CD4-positive, alpha-beta T cell treated with Interleukin-17A for 1 hour (primary cell): Measurements from ENCODE around the gene LRBA.
"Not testable (repeated sequence)": the region's sequence is repeated elsewhere in the genome, so short reads cannot be mapped to it uniquely, and the experiment has no call there.

ENCODE experiments used
- DNase-seq: peaks from one replicate; pipeline ENCODE4 v3.0.0-alpha.2; 2020

LRBA gene, protein sequence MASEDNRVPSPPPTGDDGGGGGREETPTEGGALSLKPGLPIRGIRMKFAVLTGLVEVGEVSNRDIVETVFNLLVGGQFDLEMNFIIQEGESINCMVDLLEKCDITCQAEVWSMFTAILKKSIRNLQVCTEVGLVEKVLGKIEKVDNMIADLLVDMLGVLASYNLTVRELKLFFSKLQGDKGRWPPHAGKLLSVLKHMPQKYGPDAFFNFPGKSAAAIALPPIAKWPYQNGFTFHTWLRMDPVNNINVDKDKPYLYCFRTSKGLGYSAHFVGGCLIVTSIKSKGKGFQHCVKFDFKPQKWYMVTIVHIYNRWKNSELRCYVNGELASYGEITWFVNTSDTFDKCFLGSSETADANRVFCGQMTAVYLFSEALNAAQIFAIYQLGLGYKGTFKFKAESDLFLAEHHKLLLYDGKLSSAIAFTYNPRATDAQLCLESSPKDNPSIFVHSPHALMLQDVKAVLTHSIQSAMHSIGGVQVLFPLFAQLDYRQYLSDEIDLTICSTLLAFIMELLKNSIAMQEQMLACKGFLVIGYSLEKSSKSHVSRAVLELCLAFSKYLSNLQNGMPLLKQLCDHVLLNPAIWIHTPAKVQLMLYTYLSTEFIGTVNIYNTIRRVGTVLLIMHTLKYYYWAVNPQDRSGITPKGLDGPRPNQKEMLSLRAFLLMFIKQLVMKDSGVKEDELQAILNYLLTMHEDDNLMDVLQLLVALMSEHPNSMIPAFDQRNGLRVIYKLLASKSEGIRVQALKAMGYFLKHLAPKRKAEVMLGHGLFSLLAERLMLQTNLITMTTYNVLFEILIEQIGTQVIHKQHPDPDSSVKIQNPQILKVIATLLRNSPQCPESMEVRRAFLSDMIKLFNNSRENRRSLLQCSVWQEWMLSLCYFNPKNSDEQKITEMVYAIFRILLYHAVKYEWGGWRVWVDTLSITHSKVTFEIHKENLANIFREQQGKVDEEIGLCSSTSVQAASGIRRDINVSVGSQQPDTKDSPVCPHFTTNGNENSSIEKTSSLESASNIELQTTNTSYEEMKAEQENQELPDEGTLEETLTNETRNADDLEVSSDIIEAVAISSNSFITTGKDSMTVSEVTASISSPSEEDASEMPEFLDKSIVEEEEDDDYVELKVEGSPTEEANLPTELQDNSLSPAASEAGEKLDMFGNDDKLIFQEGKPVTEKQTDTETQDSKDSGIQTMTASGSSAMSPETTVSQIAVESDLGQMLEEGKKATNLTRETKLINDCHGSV (N-terminal part only)

DNA sequence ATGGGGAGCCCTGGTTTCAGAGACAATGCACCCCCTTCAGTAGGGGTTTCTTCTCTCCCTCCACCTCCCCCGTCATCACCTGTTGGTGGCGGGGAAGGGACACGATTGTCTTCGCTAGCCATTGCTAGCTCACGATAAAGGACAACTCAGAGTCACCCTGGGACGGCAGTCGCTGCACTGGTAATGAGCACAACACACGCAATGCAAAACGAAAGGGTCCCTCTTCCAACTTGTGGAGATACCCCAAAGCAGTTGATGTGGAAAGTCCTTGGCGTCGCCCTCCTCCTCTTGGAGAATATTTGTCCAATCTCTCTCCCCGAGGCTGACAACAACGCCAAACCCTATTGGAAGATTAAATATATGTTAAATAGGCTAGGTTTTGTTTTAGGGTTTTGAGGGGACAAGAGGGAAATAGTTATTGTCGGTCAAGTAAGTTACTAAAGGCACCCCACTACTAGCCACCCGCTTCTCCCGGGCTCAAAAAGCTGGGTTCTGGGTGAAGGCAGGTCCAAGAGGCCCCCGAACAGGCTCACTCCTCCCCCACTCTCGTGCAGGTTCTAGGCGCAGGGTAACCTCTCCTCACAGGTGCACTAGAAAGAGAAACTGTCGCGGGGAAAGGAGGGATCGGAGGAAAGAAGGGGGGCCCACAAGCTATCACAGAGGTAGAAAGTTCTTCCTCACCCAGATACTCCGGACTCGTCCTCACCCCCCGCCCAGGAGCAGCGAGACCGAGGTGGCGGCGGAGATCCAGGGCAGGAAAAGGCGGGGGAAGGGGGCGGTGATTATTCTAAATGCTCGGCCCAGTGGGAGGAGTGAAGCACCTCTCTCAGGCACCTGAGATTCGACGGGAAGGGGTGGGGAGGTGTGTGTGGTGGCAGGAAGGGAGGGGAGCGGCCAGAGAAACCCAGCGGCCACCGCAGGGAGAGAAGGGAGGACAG is at the start of gene LRBA:
LRBA (minus strand) TSS at position 764 of the 938 bp plus-strand sequence; CDS start at position 122, 642 bp downstream.
- DNase-seq: peak; percentile 88

DNA sequence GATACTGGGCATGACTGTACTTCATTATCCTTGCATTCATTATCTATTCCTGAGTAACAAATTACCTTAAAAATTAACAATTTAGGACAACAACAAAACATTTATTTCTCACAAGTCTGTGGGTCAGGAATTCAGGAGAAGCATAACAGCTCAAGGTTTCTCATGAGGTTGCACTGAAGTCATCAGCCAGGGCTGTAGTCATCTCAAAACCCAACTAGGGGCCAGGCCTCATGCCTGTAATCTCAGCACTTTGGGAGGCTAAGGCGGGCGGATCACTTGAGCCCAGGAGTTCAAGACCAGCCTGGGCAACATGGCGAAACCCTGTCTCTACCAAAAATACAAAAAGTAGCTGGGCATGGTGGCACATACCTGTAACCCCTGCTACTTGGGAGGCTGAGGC is 48.1 kb upstream of the LRBA start:
- not testable (repeated sequence) for DNase-seq

DNA sequence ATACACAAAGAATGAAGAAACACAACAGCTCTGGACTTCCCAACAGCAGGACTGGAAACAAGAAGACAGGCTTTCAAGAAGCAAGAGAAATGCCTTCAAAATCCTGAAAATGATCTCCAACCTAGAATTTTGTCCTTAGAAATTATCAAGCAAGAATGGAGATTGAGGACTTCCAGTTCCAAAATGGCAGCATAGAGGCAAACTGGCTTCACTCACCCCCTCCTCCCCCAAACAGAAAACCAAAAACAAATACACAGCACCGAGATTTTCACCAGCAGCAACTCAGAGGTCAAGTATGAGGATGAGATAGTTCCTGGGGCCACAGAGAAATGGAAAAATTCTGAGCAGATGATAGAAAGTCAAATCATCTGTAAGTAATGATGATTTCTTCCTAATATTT is 40.5 kb upstream of the LRBA start:
- no peak for DNase-seq

DNA sequence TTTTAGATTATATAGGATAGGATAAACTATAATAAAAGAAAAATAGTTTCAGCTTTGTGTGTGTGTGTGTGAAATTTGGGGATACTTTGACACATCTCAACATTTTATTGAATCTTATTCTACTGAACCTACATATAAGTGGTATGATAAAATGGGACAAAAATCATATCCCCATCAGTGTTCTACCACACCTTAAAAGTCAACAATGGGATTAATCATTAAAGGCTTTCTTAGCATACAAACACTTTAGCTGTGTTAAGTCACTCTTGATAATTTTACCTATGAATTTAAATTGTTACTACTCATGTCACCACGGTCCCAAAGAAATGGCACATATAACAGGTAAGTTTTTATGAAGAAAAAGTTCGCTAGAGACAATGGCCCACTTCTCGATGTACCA is 37.7 kb upstream of the LRBA start:
- DNase-seq: no peak

DNA sequence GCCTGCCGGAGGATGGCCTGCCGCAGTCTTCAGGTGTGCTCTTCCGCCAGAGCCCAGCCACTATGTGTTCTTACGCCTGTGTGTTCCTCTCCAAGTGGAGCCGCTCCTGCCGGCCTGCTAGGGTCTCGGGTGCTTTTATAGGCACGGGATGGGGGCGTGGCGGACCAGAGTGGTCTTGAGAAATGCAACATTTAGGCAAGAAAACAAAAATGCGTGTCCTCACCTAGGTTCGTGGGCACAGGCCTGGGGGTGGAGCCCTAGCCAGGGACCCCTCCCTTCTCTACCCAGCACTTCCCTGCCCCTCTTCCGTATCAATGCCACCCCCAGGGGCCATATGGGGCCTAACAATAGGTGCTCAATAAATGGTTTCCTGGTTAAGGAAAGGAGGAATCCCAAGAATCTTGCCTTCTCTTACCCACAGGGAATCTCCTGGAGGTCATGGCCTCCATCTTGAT is 34.4 kb upstream of the LRBA start:
- no peak for DNase-seq

DNA sequence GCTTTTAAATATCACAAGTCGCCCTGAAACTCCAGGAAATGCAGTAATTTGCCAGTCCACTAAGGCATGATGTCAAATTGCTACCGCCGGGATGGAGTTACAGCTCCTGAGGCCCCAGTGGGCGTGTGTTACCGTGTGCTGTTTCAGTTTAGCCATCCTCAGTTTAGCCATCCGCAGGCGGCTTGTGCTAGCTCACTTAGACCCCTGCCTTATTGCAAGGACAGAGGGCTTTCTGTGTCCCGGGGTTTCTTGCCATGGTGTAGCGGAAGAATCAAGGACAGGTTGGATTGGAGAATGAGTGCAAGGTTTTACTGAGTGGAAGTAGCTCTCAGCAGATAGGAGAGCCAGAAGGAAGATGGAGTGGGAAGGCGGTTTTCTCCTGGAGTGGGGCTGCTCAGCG is 33.8 kb upstream of the LRBA start:
- DNase-seq: no peak

DNA sequence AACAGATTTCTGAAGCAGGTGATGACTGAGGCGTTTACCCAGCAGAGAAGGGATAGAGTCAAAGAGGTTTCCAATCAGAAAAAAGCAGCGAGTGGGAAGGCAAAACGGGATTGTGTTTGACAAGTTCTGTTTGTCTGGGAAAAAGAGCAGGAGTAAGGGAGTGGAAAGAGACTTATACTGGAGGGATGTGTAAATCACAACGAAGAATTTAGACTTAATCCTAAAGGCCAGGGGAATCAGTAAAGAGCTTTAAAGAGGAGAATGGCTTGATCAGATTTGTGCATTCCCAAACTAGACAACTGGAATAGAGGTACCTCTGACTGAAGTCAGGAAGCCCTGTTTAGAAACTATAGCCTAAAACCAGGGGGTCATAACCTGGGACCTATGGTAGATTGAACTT is 31.5 kb upstream of the LRBA start:
- DNase-seq: no peak

DNA sequence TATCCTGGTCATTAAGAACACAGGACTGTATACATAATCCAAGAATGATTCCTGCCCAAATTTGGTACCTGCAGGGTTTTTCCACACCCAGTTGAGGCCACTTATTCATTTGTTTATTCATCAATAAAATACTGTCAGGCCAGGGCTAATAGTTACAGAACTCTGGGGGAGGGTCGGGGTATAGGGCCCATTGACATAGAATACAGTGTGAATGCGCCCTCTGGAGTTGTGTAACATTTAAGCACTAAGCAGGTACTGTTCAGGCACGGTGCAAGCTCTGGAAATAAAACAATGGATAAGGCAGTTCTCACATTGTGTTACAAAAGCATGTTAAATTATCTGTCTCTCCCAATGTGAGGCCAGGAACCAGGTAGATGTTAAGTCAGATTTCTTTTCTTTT is 30.8 kb upstream of the LRBA start:
- DNase-seq: peak; percentile 12

DNA sequence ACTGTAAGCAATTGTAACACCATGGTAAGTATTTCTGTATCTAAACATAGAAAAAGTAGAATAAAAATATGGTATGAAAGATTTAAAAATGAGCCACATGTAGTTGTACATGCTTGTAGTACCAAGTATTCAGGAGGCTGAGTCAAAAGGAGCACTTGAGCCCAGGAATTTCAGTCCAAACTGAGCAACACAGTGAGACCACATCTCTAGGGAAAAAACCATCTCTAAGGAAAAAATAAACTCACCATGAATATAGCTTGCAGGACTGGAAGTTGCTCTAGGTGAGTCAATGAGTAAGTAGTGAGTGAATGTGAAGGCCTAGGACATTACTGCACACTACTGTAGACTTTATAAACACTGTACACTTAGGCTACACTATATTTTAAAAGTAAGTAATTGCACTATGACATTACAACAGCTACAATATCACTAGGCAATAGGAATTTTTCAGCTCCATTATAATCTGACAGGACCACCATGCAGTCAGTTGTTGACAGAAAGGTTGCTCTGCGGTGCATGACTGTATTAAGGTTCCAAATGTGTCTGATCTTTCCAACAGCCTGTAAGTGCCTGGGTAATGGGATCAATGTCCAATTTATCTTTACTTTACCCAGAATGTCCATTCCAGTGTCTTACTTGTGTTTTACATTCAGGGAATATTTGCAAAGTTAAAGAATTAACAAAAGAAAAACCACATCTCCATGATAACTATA is 28.9 kb upstream of the LRBA start:
- DNase-seq: no peak

DNA sequence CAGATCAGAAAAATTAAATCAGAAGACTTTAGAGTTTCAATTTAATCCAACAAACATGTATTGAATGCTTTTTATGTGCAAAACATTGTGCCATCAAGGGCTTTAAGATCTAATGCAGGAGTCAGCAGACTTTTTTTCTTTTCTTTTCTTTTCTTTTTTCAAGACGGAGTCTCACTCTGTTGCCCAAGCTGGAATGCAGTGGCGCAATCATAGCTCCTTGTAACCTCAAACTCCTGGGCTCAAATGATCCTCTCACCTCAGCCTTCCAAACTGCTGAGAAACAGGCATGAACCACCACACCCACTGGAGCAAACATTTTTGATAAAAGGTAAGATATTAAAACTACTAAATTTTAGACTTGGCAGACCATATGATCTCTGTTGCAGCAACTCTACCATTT is 24.6 kb upstream of the LRBA start:
- DNase-seq: no peak

DNA sequence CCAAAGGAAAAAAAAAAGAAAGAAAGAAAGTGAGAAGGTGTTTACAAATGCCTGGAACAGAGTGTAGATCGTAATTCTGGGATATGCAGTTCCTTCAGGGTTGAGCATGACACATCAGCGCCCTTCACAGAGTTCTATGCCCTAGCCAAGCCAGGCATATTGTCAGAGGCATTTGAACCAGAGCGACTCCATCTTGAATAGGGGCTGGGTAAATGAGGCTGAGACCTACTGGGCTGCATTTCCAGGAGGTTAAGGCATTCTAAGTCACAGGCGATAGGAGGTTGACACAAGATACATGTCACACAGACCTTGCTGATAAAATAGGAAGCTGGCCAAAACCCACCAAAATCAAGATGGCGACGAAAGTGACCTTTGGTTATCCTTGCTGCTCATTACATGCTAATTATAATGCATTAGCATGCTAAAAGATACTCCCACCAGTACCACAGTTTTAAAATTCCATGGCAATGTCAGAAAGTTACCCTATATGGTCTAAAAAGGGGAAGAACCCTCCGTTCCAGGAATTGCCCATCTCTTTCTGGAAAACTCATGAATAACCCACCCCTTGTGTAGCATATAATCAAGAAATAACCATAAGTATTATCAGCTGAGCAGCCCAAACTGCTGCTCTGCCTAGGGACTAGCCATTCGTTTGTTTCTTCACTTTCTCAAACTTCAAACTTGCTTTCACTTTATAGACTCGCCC is 23.5 kb upstream of the LRBA start:
- DNase-seq: no peak

DNA sequence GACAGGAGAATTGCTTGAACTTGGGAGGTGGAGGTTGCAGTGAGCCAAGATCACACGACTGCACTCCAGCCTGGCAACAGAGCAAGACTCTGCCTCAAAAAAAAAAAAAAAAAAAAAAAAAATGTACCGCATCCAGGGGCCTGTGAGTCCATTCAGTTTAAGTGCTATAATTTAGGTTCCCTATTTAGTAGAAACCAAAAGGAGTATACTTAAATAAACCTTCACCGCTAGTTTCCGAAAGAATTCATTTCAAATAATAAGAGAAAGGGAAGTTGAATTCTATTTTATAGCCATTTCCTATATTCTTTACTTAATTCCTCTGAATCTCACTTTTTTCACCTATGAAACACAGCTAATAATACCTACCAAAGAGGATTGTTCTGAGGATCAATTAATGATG is 20.8 kb upstream of the LRBA start:
- no peak for DNase-seq

DNA sequence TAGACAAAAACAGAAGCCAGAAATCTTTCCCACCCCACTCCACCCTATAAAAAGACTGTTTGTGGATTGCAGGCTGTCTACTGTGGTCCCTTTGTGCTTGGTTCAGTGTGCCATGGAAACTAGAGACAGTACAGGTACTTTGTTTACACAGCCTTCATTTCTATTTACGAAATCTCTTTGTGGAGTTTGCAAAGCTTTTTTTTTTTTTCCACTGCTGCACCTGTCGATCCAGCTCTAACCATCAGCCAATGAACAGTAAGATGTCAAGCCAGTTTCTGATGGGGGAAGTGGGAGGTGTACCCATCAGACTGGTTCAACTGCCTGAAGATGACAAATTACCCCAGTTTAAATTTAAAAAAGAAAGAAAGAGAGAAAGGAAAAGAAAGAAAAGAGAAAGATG is 20.2 kb upstream of the LRBA start:
- DNase-seq: no peak

DNA sequence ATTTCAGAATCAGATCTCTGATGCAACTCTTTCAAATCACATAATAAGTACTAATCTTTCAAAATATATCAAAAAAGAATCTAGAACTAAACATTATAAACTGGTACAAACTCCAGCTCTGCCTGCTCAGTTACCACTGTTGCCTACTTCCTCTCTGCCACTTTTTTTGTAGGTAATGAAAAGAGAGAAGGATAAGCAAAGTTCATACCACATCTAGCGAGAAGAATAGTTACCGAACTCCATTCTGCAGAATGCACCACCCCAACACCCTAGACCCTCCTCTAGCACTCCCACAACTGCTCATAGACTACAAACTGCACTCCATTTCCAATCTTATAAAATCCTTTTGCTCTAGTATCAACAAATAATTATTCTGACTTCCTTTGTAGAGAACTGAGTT is 19.7 kb upstream of the LRBA start:
- DNase-seq: no peak

DNA sequence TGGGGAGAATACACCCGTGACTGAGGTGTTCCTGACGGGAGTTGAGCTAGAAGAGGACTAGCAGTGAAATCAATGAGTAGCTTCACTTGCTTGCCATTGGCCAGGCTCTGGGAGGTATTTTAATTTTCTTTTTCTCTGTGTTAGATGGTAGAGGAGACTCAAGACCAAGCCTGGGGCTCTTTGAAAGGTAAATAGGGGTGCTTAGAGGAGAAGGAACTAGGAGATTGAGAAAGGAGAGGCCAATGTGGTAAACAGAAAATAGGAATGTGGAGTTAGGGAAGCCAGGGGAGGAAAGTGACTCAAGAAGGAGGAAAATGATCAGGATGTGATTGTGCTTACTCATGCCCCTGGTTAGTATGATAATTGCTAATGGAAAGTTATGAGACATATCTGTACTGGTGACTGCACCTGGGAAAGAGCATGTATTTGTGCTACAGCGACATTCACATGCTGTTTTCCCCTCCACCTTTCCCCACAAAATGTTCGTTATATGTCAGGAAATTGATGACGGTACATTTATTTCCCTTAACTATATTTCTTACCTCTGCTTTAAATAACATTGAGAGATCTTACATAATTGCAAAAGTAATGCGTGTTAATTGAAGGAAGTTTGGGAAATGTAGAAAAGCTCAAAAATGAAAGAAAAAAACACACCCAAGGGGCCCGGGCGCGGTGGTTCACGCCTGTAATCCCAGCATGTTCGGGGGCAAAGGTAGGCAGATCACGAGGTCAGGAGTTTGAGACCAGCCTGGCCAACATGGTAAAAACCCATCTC is 16.9 kb upstream of the LRBA start:
- DNase-seq: no peak

DNA sequence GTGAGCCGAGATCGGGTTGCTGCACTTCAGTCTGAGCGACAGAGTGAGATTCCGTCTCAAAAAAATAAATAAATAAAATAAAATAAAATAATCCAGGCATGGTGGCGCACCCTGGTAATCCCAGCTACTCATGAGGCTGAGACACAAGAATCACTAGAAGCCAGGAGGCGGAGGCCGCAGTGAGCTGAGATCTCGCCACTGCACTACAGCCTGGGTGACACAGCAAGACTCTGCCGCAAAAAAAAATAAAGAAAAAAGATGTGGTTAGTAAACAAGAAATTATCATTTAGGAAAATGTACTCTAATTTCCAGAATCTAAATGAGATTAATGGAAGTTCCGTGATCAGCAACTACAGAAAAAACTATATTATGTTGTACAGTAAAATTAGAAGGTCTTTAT is 14.5 kb upstream of the LRBA start:
- no peak for DNase-seq

DNA sequence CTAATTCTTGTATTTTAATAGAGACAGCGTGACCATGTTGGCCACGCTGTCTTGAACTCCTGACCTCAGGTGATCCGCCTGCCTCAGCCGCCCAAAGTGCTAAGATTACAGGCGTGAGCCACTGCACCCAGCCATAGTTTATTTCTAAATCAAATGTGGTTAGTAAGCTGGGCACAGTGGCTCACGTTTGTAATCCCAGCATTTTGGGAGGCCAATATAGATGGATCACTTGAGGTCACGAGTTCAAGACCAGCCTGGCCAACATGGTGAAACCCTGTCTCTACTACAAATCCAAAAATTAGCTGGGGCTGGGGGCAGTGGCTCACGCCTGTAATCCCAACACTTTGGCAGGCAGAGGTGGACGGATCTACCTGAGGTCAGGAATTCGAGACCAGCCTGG is 13.9 kb upstream of the LRBA start:
- not testable (repeated sequence) for DNase-seq

DNA sequence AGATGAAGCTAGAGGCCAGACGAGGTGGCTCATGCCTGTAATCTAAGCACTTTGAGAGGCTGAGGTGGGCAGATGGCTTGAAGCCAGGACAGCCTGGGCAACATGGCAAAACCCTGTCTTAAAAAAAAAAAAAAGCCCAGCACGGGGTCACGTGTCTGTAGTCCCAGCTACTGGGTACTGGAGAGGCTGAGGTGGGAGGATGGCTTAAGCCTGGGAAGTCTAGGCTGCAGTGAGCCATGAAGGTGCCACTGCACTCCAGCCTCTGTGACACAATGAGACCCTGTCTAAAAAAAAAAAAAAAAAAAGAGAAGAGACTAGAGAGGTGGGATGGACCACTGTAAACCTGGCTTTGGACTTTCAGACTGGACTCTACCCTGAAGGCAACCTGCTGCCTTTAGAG is 10.7 kb upstream of the LRBA start:
- no peak for DNase-seq

DNA sequence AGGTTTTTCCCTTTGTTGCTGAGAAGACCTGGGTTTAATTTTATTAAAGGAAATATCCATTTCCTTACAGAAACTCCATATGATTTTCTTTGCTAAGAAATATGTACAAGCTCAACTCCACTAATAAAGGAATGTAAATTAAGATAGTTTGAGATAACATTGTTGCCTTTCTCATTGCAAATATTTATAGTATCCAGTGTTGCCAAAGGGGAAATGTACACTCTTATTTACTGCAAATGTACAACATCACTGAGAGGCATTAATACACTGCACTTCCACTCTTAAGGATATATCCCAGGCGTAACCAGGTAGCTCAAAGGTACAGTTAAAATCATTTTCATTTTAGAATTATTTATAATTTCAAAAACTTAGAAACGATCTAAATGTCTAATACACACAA is 7.5 kb upstream of the LRBA start:
- no peak for DNase-seq
